Stimulated activated effector memory CD8-positive, alpha-beta T cell treated with anti-CD3 and anti-CD28 coated beads, Interleukin-12 subunit alpha, Interleukin-12 subunit beta, amount 100 ng/mL, for 72 hours (primary cell): ENCODE data around the gene TRIM73.
"Not testable (repeated sequence)": the region's sequence is repeated elsewhere in the genome, so short reads cannot be mapped to it uniquely, and the experiment has no call there.

Experiments used
- ATAC-seq: fragments of 150-1000 bp; cut with Tn5 transposase; 2 replicates; pipeline ENCODE4 v1.10.0; 2021
- DNase-seq, 2 donors: peaks; one replicate each; pipeline ENCODE4 v3.0.0; 2021 to 2022; ENCODE audit warnings: low spot score in 2 of 2
- H3K27ac Mint-ChIP-seq: one replicate; pipeline ENCODE4 v1.8.0; 2022; ENCODE audit warnings: mild to moderate bottlenecking, mixed read lengths
- H3K36me3 Mint-ChIP-seq: one replicate; pipeline ENCODE4 v1.8.0; 2022; ENCODE audit warnings: mild to moderate bottlenecking, mixed read lengths
- H3K4me1 Mint-ChIP-seq: one replicate; pipeline ENCODE4 v1.8.0; 2022; ENCODE audit warnings: mixed read lengths
- H3K4me3 Mint-ChIP-seq: one replicate; pipeline ENCODE4 v1.8.0; 2022; ENCODE audit warnings: mild to moderate bottlenecking, mixed read lengths
- H3K9me3 Mint-ChIP-seq: one replicate; pipeline ENCODE4 v1.8.0; 2022; ENCODE audit warnings: mixed read lengths

Gene TRIM73

GRCh38 chr7:75409880-75410822, 14.7 kb downstream of the TRIM73 start:
- DNase-seq (peak in 1 of 2 donors; percentile 58), ATAC-seq (peak; percentile 97)
- H3K36me3 Mint-ChIP-seq, H3K27ac Mint-ChIP-seq, H3K9me3 Mint-ChIP-seq, H3K4me1 Mint-ChIP-seq, H3K4me3 Mint-ChIP-seq: not testable (repeated sequence)

GRCh38 chr7:75410823-75411173, 15.4 kb downstream of the TRIM73 start:
- H3K36me3 Mint-ChIP-seq = peaks cover 11% of the 10 kb centered on the region
- DNase-seq, H3K4me1 Mint-ChIP-seq, H3K27ac Mint-ChIP-seq, H3K4me3 Mint-ChIP-seq, H3K9me3 Mint-ChIP-seq: not testable (repeated sequence)
- peak; percentile 3 for ATAC-seq

DNA sequence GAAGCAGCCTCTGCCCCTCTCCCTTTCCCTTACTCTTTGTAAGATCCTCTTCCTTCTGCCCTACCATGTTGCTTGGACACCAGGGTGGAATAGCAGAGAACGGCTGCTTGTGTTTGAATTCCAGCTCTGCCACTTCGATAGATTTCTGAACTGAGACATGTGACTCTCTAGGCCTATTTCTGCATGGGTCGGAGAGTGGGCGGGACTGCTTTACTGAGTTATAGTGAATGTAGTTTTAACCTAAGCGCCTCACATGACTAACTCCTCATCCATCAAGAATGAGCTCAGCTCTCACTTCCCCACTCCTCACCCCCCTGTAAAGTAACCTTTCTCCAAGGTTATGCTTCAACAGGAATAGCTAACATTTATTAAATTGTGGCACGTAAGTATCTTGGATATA, 18.8 kb downstream of the TRIM73 start:
- ATAC-seq = not testable (repeated sequence)

GRCh38 chr7:75414708-75415427, 19.4 kb downstream of the TRIM73 start:
- H3K36me3 Mint-ChIP-seq = peaks cover 43% of the 10 kb centered on the region
- not testable (repeated sequence) for DNase-seq, H3K4me3 Mint-ChIP-seq, H3K9me3 Mint-ChIP-seq, H3K4me1 Mint-ChIP-seq, H3K27ac Mint-ChIP-seq, ATAC-seq

More for the DNA sequence above, 18.8 kb downstream of the TRIM73 start:
- not testable (repeated sequence) for H3K27ac Mint-ChIP-seq, H3K4me1 Mint-ChIP-seq, DNase-seq, H3K4me3 Mint-ChIP-seq, H3K9me3 Mint-ChIP-seq
- H3K36me3 Mint-ChIP-seq = peaks cover 36% of the 10 kb centered on the region

- DNase-seq, H3K27ac Mint-ChIP-seq, H3K9me3 Mint-ChIP-seq, H3K4me1 Mint-ChIP-seq, ATAC-seq, H3K4me3 Mint-ChIP-seq: not testable (repeated sequence)
- peaks cover 48% of the 10 kb centered on the region for H3K36me3 Mint-ChIP-seq
These were observed 20.0 kb downstream of the TRIM73 start for GRCh38 chr7:75415428-75415817.

DNA sequence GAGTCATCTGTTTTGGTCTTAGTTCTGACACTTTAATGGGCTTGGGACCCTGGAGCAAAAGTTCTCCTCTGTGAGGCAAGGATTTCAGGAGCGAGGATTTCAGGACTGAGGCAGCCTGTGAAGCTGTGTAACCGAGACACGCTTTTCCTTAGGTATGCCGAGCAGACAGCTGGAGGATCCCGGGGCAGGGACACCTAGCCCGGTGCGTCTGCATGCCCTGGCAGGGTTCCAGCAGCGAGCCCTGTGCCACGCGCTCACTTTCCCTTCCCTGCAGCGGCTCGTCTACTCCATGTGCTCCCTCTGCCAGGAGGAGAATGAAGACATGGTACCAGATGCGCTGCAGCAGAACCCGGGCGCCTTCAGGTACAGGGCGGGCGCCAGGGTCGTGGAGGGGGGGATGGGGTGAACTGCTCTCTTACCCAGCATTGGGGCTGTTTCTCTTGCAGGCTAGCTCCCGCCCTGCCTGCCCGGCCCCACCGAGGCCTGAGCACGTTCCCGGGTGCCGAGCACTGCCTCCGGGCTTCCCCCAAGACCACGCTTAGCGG, 20.5 kb downstream of the TRIM73 start:
- not testable (repeated sequence) for H3K4me1 Mint-ChIP-seq, H3K9me3 Mint-ChIP-seq, H3K4me3 Mint-ChIP-seq, DNase-seq, ATAC-seq, H3K27ac Mint-ChIP-seq
- H3K36me3 Mint-ChIP-seq = peaks cover 53% of the 10 kb centered on the region

GRCh38 chr7:75416787-75417186, 21.4 kb downstream of the TRIM73 start:
- H3K27ac Mint-ChIP-seq, H3K9me3 Mint-ChIP-seq, H3K4me3 Mint-ChIP-seq, DNase-seq, H3K4me1 Mint-ChIP-seq, ATAC-seq: not testable (repeated sequence)
- peaks cover 62% of the 10 kb centered on the region for H3K36me3 Mint-ChIP-seq

DNA sequence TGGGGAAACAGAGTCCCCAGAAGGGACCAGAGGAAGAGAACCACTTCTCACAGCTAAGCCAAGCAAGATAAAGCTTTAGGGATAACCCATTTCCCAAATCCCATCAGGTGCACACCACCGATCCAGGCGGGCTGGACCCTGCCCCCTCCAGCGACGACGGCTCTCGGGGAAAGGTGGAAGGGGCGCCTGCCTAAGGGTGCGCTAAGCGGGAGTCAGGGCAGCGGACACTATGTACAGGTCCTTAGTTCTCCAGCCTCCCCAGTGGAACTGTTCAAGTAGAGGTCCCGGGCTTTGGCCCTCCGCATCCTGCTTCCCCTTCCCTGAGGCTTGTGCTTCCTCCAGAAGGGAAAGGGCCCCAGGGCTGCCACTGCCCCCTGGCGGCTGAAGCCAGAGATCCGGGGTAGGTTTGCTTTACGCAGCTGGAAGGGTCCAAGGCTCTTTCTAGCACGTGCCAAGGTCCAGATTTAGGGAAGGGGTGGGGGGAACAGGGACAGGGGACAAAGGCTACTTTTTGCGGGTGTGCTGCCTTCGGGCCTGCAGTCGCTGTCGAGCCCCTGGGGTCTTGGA, 22.9 kb downstream of the TRIM73 start:
- H3K36me3 Mint-ChIP-seq = peaks cover 67% of the 10 kb centered on the region
- not testable (repeated sequence) for ATAC-seq, H3K9me3 Mint-ChIP-seq, H3K4me3 Mint-ChIP-seq, DNase-seq, H3K27ac Mint-ChIP-seq, H3K4me1 Mint-ChIP-seq

DNA sequence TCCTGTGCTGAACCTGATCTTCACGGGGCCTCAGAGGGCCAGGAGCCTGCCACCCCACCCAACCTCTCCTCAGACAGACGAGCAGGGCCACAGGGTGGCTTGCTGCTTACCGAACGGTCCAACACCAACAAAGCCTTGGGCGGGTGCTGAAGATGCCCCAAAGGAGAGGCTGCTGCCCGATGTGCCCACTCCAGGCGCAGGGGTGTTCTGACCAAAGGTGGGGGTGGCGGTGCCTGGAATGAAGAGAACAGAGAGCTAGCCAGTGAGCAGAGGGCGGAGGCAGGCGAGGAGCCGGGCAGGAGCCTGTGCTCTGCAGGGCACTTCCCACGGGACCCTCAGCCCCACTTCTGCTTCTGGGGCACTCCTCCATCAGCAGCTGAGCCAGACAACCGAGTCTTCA, 23.8 kb downstream of the TRIM73 start:
- H3K27ac Mint-ChIP-seq = not testable (repeated sequence)

GRCh38 chr7:75419693-75420092, 24.3 kb downstream of the TRIM73 start:
- Mint-ChIP-seq H3K27ac (peak overlapping the region; percentile 92), H3K36me3 (peaks cover 80% of the 10 kb centered on the region)
- not testable (repeated sequence) for H3K4me3 Mint-ChIP-seq, H3K9me3 Mint-ChIP-seq, DNase-seq, ATAC-seq, H3K4me1 Mint-ChIP-seq

More for the DNA sequence above, 23.8 kb downstream of the TRIM73 start:
- not testable (repeated sequence) for H3K4me1 Mint-ChIP-seq, H3K4me3 Mint-ChIP-seq, H3K9me3 Mint-ChIP-seq, DNase-seq
- peak; percentile 6 for ATAC-seq
- peaks cover 76% of the 10 kb centered on the region for H3K36me3 Mint-ChIP-seq

GRCh38 chr7:75420152-75420551, 24.7 kb downstream of the TRIM73 start:
- H3K4me3 Mint-ChIP-seq = not testable (repeated sequence)
- Mint-ChIP-seq H3K36me3 (peaks cover 78% of the 10 kb centered on the region), H3K27ac (peak overlapping the region; percentile 92)

DNA sequence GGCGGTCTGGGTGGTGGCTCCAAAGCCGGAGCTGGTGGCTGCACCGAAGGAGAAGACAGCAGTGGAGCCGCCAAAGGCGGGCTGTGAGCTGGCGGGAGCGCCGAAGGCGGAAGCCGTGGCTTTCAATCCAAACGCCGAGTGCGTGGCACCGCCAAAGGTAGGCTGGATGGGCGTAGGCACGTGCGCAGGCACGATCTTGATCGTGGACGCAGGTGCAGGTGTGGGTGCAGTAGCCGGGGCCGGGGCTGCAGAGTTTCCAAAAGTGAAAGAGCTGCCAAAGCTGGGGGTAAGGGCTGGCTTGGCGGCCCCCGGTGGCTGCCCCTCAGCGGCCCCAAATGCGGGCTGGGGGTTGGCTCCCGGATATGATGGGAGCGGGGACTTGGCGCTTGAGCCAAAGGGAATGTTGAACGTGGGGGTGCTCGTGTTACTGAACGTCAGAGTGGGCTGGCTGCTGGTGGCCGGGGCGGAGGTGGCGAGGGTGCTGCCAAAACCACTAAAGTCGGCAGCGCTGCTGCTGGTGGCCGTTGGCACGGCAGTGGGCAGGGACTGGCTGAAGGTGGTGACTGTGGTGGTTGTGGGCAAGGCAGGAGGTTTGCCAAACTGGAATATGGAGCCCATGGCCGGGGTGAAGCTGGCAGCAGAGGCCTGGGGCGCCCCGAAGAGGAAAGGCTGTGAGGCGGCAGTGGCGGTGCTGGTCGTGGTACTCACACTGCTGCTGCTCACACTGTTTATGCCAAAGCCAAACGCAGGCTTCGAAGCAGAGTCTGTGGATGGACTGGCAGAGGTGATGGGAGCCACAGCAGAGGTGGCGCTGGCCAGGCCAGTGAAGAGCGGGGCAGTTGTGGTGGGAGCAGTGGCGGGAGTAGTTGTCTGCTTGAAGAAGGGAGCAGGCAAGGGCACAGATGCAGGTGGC, 26.6 kb downstream of the TRIM73 start:
- not testable (repeated sequence) for H3K4me3 Mint-ChIP-seq, H3K4me1 Mint-ChIP-seq, ATAC-seq, DNase-seq, H3K9me3 Mint-ChIP-seq
- Mint-ChIP-seq H3K27ac (peak overlapping the region; percentile 92), H3K36me3 (peaks cover 67% of the 10 kb centered on the region)

More at GRCh38 chr7:75420152-75420551, 24.7 kb downstream of the TRIM73 start:
- ATAC-seq, DNase-seq, H3K9me3 Mint-ChIP-seq, H3K4me1 Mint-ChIP-seq: not testable (repeated sequence)

GRCh38 chr7:75423481-75423880, 28.1 kb downstream of the TRIM73 start:
- not testable (repeated sequence) for H3K27ac Mint-ChIP-seq, ATAC-seq, H3K4me3 Mint-ChIP-seq, H3K9me3 Mint-ChIP-seq, DNase-seq
- peaks cover 19% of the 10 kb centered on the region for H3K4me1 Mint-ChIP-seq
- H3K36me3 Mint-ChIP-seq = peaks cover 72% of the 10 kb centered on the region

- Mint-ChIP-seq H3K27ac (peak overlapping the region; percentile 39), H3K36me3 (peaks cover 80% of the 10 kb centered on the region)
- H3K9me3 Mint-ChIP-seq, H3K4me3 Mint-ChIP-seq, ATAC-seq, DNase-seq, H3K4me1 Mint-ChIP-seq: not testable (repeated sequence)
These were observed 43.6 kb downstream of the TRIM73 start for GRCh38 chr7:75439000-75439399.
